ENCODE results near the gene CASKIN1.

The CASKIN1 gene

GRCh38 chr16:2208308-2208707 lies 11.9 kb upstream of the CASKIN1 start:
- Histone ChIP-seq H3K4me2 (ENCODE audit: insufficient read depth, low read length, poor library complexity, severe bottlenecking) (no peak overlapping the region), H4K91ac (ENCODE audit: low read depth, low read length, poor library complexity) (no peak overlapping the region), H3K27ac (replicated peaks; ENCODE audit: low read length) (no peak overlapping the region), H3K18ac (ENCODE audit: low read length) (no peak overlapping the region), H2BK5ac (ENCODE audit: low read length) (no peak overlapping the region), H2BK120ac (ENCODE audit: low read depth, low read length) (no peak overlapping the region), H2BK12ac (ENCODE audit: low read length) (no peak overlapping the region), H3K9ac (ENCODE audit: low read depth, low read length, poor library complexity) (no peak overlapping the region), H2BK15ac (ENCODE audit: low read length) (no peak overlapping the region), H3K4me3 (ENCODE audit: low read length in 2 of 2) (no peak overlapping the region), H4K8ac (ENCODE audit: low read depth, low read length) (no peak overlapping the region), H3K4me1 (ENCODE audit: control insufficient read depth in 2 of 2, insufficient read depth in 1 of 2, low read depth in 1 of 2, low read length in 2 of 2) (peaks cover 12 to 16% of the 10 kb centered on the region in 2 donors), H3K9me3 (replicated peaks in 1 of 2; ENCODE audit: control insufficient read depth in 2 of 2, insufficient read depth in 1 of 2, low read depth in 1 of 2, low read length in 2 of 2) (no peaks in the 10 kb centered on the region), H2AFZ (ENCODE audit: low read length) (no peak overlapping the region), H3K79me1 (ENCODE audit: low read depth, low read length) (peaks cover 24% of the 10 kb centered on the region), H2AK5ac (ENCODE audit: low read depth, low read length) (no peak overlapping the region), H3K23ac (ENCODE audit: low read depth, low read length, poor library complexity) (no peak overlapping the region), H3K27me3 (ENCODE audit: control insufficient read depth in 3 of 3, insufficient read depth in 3 of 3, low read depth in 1 of 3, low read length in 3 of 3) (no peaks in the 10 kb centered on the region), H3K4ac (ENCODE audit: low read length) (no peak overlapping the region), H3K36me3 (replicated peaks in 1 of 2; ENCODE audit: control insufficient read depth in 2 of 2, insufficient read depth in 2 of 2, low read length in 2 of 2) (peaks cover 45 to 61% of the 10 kb centered on the region in 2 donors), H3K14ac (ENCODE audit: low read length) (no peak overlapping the region)
- WGBS, 2 donors (ENCODE audit: extremely low coverage in 2 of 2, insufficient read length in 2 of 2, insufficient replicate concordance in 1 of 2) = no CpG with 5 or more reads among the region's 23 CpGs
- DNase-seq (ENCODE audit: low spot score) = no peak

GRCh38 chr16:2207872-2208271 lies 11.5 kb upstream of the CASKIN1 start:
- no peak overlapping the region for H2AFZ ChIP-seq (ENCODE audit: low read length)

GRCh38 chr16:2206780-2207433 lies 10.5 kb upstream of the CASKIN1 start:
- peak overlapping the region; percentile 100 for H2AK5ac ChIP-seq (ENCODE audit: low read depth, low read length)
- H3K9ac ChIP-seq (ENCODE audit: low read depth, low read length, poor library complexity) = peak overlapping the region; percentile 44
- no peak overlapping the region for H3K4ac ChIP-seq (ENCODE audit: low read length)
- no peak overlapping the region for H2BK120ac ChIP-seq (ENCODE audit: low read depth, low read length)
- no peak overlapping the region for H2AFZ ChIP-seq (ENCODE audit: low read length)
- H4K91ac ChIP-seq (ENCODE audit: low read depth, low read length, poor library complexity) = no peak overlapping the region
- no peak overlapping the region for H2BK5ac ChIP-seq (ENCODE audit: low read length)
- no peak overlapping the region for H2BK15ac ChIP-seq (ENCODE audit: low read length)
- H3K27ac ChIP-seq (replicated peaks; ENCODE audit: low read length) = no peak overlapping the region
- no peaks in the 10 kb centered on the region for H3K9me3 ChIP-seq (replicated peaks in 1 of 2; ENCODE audit: control insufficient read depth in 2 of 2, insufficient read depth in 1 of 2, low read depth in 1 of 2, low read length in 2 of 2)
- no peak overlapping the region for H2BK12ac ChIP-seq (ENCODE audit: low read length)
- peak overlapping the region; percentile 51 to 90 for H3K4me3 ChIP-seq (ENCODE audit: low read length in 2 of 2)
- peaks cover 18% of the 10 kb centered on the region for H3K79me1 ChIP-seq (ENCODE audit: low read depth, low read length)
- no CpG with 5 or more reads among the region's 23 CpGs for WGBS, 2 donors (ENCODE audit: extremely low coverage in 2 of 2, insufficient read length in 2 of 2, insufficient replicate concordance in 1 of 2)
- no peak overlapping the region for H3K18ac ChIP-seq (ENCODE audit: low read length)
- DNase-seq (ENCODE audit: low spot score) = no peak
- H3K23ac ChIP-seq (ENCODE audit: low read depth, low read length, poor library complexity) = no peak overlapping the region
- no peak overlapping the region for H4K8ac ChIP-seq (ENCODE audit: low read depth, low read length)
- H3K4me1 ChIP-seq (ENCODE audit: control insufficient read depth in 2 of 2, insufficient read depth in 1 of 2, low read depth in 1 of 2, low read length in 2 of 2) = peaks cover 6 to 9% of the 10 kb centered on the region in 2 donors
- no peaks in the 10 kb centered on the region for H3K27me3 ChIP-seq (ENCODE audit: control insufficient read depth in 3 of 3, insufficient read depth in 3 of 3, low read depth in 1 of 3, low read length in 3 of 3)
- H3K4me2 ChIP-seq (ENCODE audit: insufficient read depth, low read length, poor library complexity, severe bottlenecking) = no peak overlapping the region
- no peak overlapping the region for H3K14ac ChIP-seq (ENCODE audit: low read length)
- peaks cover 34 to 47% of the 10 kb centered on the region in 2 donors for H3K36me3 ChIP-seq (replicated peaks in 1 of 2; ENCODE audit: control insufficient read depth in 2 of 2, insufficient read depth in 2 of 2, low read length in 2 of 2)

More at GRCh38 chr16:2207872-2208271, 11.5 kb upstream of the CASKIN1 start:
- H3K4me2 ChIP-seq (ENCODE audit: insufficient read depth, low read length, poor library complexity, severe bottlenecking) = no peak overlapping the region
- H2BK5ac ChIP-seq (ENCODE audit: low read length) = no peak overlapping the region
- H3K36me3 ChIP-seq (replicated peaks in 1 of 2; ENCODE audit: control insufficient read depth in 2 of 2, insufficient read depth in 2 of 2, low read length in 2 of 2) = peaks cover 44 to 57% of the 10 kb centered on the region in 2 donors
- no peak overlapping the region for H3K4ac ChIP-seq (ENCODE audit: low read length)
- H3K18ac ChIP-seq (ENCODE audit: low read length) = no peak overlapping the region
- no peak overlapping the region for H3K4me3 ChIP-seq (ENCODE audit: low read length in 2 of 2)
- no peak overlapping the region for H3K14ac ChIP-seq (ENCODE audit: low read length)
- H2BK15ac ChIP-seq (ENCODE audit: low read length) = no peak overlapping the region
- H3K79me1 ChIP-seq (ENCODE audit: low read depth, low read length) = peaks cover 24% of the 10 kb centered on the region
- no peaks in the 10 kb centered on the region for H3K27me3 ChIP-seq (ENCODE audit: control insufficient read depth in 3 of 3, insufficient read depth in 3 of 3, low read depth in 1 of 3, low read length in 3 of 3)
- H2BK120ac ChIP-seq (ENCODE audit: low read depth, low read length) = no peak overlapping the region
- H3K4me1 ChIP-seq (ENCODE audit: control insufficient read depth in 2 of 2, insufficient read depth in 1 of 2, low read depth in 1 of 2, low read length in 2 of 2) = peaks cover 8 to 11% of the 10 kb centered on the region in 2 donors
- no peak overlapping the region for H3K9ac ChIP-seq (ENCODE audit: low read depth, low read length, poor library complexity)
- no CpG with 5 or more reads among the region's 9 CpGs for WGBS, 2 donors (ENCODE audit: extremely low coverage in 2 of 2, insufficient read length in 2 of 2, insufficient replicate concordance in 1 of 2)
- no peak overlapping the region for H2BK12ac ChIP-seq (ENCODE audit: low read length)
- no peak overlapping the region for H3K23ac ChIP-seq (ENCODE audit: low read depth, low read length, poor library complexity)
- DNase-seq (ENCODE audit: low spot score) = no peak
- H4K91ac ChIP-seq (ENCODE audit: low read depth, low read length, poor library complexity) = no peak overlapping the region
- H3K27ac ChIP-seq (replicated peaks; ENCODE audit: low read length) = no peak overlapping the region
- no peak overlapping the region for H2AK5ac ChIP-seq (ENCODE audit: low read depth, low read length)
- no peaks in the 10 kb centered on the region for H3K9me3 ChIP-seq (replicated peaks in 1 of 2; ENCODE audit: control insufficient read depth in 2 of 2, insufficient read depth in 1 of 2, low read depth in 1 of 2, low read length in 2 of 2)
- H4K8ac ChIP-seq (ENCODE audit: low read depth, low read length) = no peak overlapping the region

- H2BK120ac ChIP-seq (ENCODE audit: low read depth, low read length) = no peak overlapping the region
- H3K9ac ChIP-seq (ENCODE audit: low read depth, low read length, poor library complexity) = peak overlapping the region; percentile 95
- no peak overlapping the region for H3K4ac ChIP-seq (ENCODE audit: low read length)
- H2BK15ac ChIP-seq (ENCODE audit: low read length) = peak overlapping the region; percentile 90
- no peak for DNase-seq (ENCODE audit: low spot score)
- H4K8ac ChIP-seq (ENCODE audit: low read depth, low read length) = peak overlapping the region; percentile 93
- peak overlapping the region; percentile 100 for H2AK5ac ChIP-seq (ENCODE audit: low read depth, low read length)
- H3K23ac ChIP-seq (ENCODE audit: low read depth, low read length, poor library complexity) = peak overlapping the region; percentile 98
- no peak overlapping the region for H2AFZ ChIP-seq (ENCODE audit: low read length)
- H3K79me1 ChIP-seq (ENCODE audit: low read depth, low read length) = peaks cover 18% of the 10 kb centered on the region
- no peak overlapping the region for H3K14ac ChIP-seq (ENCODE audit: low read length)
- H4K91ac ChIP-seq (ENCODE audit: low read depth, low read length, poor library complexity) = peak overlapping the region; percentile 64
- no peak overlapping the region for H3K18ac ChIP-seq (ENCODE audit: low read length)
- H3K9me3 ChIP-seq (replicated peaks in 1 of 2; ENCODE audit: control insufficient read depth in 2 of 2, insufficient read depth in 1 of 2, low read depth in 1 of 2, low read length in 2 of 2) = no peaks in the 10 kb centered on the region
- peak overlapping the region; percentile 98 for H2BK5ac ChIP-seq (ENCODE audit: low read length)
- peak overlapping the region; percentile 2 for H3K27ac ChIP-seq (replicated peaks; ENCODE audit: low read length)
- H3K36me3 ChIP-seq (replicated peaks in 1 of 2; ENCODE audit: control insufficient read depth in 2 of 2, insufficient read depth in 2 of 2, low read length in 2 of 2) = peaks cover 30 to 43% of the 10 kb centered on the region in 2 donors
- H3K4me2 ChIP-seq (ENCODE audit: insufficient read depth, low read length, poor library complexity, severe bottlenecking) = peak overlapping the region; percentile 85
- H3K4me1 ChIP-seq (ENCODE audit: control insufficient read depth in 2 of 2, insufficient read depth in 1 of 2, low read depth in 1 of 2, low read length in 2 of 2) = peaks cover 6 to 9% of the 10 kb centered on the region in 2 donors
- WGBS, 2 donors (ENCODE audit: extremely low coverage in 2 of 2, insufficient read length in 2 of 2, insufficient replicate concordance in 1 of 2) = no CpG with 5 or more reads among the region's 18 CpGs
- peak overlapping the region in 1 of 2 donors; percentile 90 for H3K4me3 ChIP-seq (ENCODE audit: low read length in 2 of 2)
- no peak overlapping the region for H2BK12ac ChIP-seq (ENCODE audit: low read length)
- no peaks in the 10 kb centered on the region for H3K27me3 ChIP-seq (ENCODE audit: control insufficient read depth in 3 of 3, insufficient read depth in 3 of 3, low read depth in 1 of 3, low read length in 3 of 3)
Measured at GRCh38 chr16:2206420-2206779, 10.0 kb upstream of the CASKIN1 start.

Measured in neuronal stem cell (in vitro differentiated cells).